Ascending aorta (tissue), 2 donors: ENCODE data around the gene PABPC1L. TPM values are rescaled to one million over a fixed set of nuclear protein-coding genes. Genes with fewer than 3 reads are reported as not detected.
"Not testable (repeated sequence)": the region's sequence is repeated elsewhere in the genome, so short reads cannot be mapped to it uniquely, and the experiment has no call there.

Experiments
- DNase-seq, 2 donors: peaks; one replicate each; pipeline ENCODE4 v3.0.0-alpha.2; 2019; ENCODE audit warnings: low spot score in 2 of 2
- H3K27ac ChIP-seq, 2 donors: fragments of 200-600 bp; sonication (generic); one replicate each; pipeline ENCODE4 v1.5.1; 2016 to 2017; ENCODE audit warnings: mild to moderate bottlenecking in 1 of 2
- H3K27me3 ChIP-seq: fragments of 200-600 bp; sonication (generic); one replicate; pipeline ENCODE4 v1.5.1; 2017
- H3K36me3 ChIP-seq, 2 donors: fragments of 200-600 bp; sonication (generic); one replicate each; pipeline ENCODE4 v1.5.1; 2016
- H3K4me1 ChIP-seq, 2 donors: fragments of 200-600 bp; sonication (generic); one replicate each; pipeline ENCODE4 v1.5.1; 2016 to 2017; ENCODE audit warnings: mild to moderate bottlenecking in 1 of 2
- H3K4me3 ChIP-seq, 2 donors: fragments of 200-600 bp; sonication (generic); one replicate each; pipeline ENCODE4 v1.5.1; 2016 to 2017; ENCODE audit warnings: mild to moderate bottlenecking in 1 of 2
- H3K9me3 ChIP-seq, 2 donors: fragments of 200-600 bp; sonication (generic); one replicate each; pipeline ENCODE4 v1.5.1; 2016
- intact Hi-C: fragments of 100-400 bp; cut with DNase I; formaldehyde crosslinking; loops from one replicate; pipeline ENCODE4 v1.15.1; 2023
- total RNA-seq: library from RNA; depleted of rRNA; stranded (reverse); fragments of >200 nt; gene quantifications from one replicate; pipeline ENCODE4 v1.1.0, GENCODE V29; 2016
- TF ChIP-seq, protein P1 (sequence below), 3 experiments: fragments of 200-600 bp in 2 of 3; fragments of 450-650 bp in 1 of 3; sonication (generic) in 2 of 3; IDR thresholded peaks; one replicate each; pipeline ENCODE4 v1.5.1; 2016 to 2019; ENCODE audit warnings: antibody characterized with exemption in 3 of 3, mild to moderate bottlenecking in 1 of 3, moderate library complexity in 1 of 3

Gene PABPC1L
- total RNA-seq, 1 donor from 2014 or later = 22.9 TPM

DNA sequence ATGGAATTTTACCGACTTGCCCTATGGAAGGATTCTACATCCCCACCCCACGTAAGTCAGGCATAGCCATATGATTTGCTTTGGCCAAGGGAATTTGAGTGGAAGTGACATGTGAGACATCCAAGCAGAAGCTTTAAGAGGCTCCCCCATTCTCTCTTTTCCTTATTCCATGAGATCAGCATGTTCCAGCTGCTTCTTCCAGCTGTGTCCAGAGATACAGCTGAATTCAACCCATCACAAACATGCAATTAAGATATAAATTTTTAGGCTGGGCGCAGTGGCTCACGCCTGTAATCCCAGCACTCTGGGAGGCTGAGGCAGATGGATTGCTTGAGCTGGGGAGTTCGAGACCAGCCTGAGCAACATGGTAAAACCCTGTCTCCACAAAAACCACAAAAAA, 40.4 kb upstream of the PABPC1L start:
- H3K4me1 ChIP-seq = peaks cover 0 to 7% of the 10 kb centered on the region in 2 donors
- intact Hi-C loops = loop anchor here (5.0 to 10.0 kb wide), 4 partner anchors 67 to 655 kb away; partner anchors contain the start of genes OSER1 and TTPAL
- H3K4me3 ChIP-seq = no peak overlapping the region
- no peaks in the 10 kb centered on the region for H3K9me3 ChIP-seq
- H3K27me3 ChIP-seq = no peaks in the 10 kb centered on the region
- TF ChIP-seq, protein P1, sequence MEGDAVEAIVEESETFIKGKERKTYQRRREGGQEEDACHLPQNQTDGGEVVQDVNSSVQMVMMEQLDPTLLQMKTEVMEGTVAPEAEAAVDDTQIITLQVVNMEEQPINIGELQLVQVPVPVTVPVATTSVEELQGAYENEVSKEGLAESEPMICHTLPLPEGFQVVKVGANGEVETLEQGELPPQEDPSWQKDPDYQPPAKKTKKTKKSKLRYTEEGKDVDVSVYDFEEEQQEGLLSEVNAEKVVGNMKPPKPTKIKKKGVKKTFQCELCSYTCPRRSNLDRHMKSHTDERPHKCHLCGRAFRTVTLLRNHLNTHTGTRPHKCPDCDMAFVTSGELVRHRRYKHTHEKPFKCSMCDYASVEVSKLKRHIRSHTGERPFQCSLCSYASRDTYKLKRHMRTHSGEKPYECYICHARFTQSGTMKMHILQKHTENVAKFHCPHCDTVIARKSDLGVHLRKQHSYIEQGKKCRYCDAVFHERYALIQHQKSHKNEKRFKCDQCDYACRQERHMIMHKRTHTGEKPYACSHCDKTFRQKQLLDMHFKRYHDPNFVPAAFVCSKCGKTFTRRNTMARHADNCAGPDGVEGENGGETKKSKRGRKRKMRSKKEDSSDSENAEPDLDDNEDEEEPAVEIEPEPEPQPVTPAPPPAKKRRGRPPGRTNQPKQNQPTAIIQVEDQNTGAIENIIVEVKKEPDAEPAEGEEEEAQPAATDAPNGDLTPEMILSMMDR (IDR thresholded peaks at IDR 0.05) = no peak
- DNase-seq = no peak
- H3K36me3 ChIP-seq = no peaks in the 10 kb centered on the region
- no peak overlapping the region for H3K27ac ChIP-seq

DNA sequence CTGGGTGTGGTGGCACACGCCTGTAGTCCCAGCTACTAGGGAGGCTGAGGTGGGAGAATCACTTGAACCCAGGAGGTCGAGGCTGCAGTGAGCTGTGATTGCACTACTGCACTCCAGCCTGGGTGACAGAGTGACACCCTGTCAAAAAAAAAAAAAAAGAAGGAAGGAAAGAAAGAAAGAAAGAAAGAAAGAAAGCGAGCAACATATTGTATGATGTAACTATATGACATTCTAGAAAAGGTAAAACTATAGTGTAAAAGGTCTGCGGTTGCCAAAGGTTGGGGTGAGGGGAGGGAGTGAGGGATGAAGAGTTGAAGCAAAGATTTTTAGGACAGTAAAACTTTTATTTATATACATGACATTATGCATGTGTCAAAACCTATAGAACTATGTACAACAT, 27.5 kb upstream of the PABPC1L start:
- not testable (repeated sequence) for H3K4me3 ChIP-seq, DNase-seq, H3K4me1 ChIP-seq, H3K9me3 ChIP-seq, H3K27ac ChIP-seq, H3K27me3 ChIP-seq, H3K36me3 ChIP-seq
- intact Hi-C loops = loop anchor here (5.0 to 10.0 kb wide), 2 partner anchors 200 to 568 kb away; partner anchors contain the start of gene FITM2

DNA sequence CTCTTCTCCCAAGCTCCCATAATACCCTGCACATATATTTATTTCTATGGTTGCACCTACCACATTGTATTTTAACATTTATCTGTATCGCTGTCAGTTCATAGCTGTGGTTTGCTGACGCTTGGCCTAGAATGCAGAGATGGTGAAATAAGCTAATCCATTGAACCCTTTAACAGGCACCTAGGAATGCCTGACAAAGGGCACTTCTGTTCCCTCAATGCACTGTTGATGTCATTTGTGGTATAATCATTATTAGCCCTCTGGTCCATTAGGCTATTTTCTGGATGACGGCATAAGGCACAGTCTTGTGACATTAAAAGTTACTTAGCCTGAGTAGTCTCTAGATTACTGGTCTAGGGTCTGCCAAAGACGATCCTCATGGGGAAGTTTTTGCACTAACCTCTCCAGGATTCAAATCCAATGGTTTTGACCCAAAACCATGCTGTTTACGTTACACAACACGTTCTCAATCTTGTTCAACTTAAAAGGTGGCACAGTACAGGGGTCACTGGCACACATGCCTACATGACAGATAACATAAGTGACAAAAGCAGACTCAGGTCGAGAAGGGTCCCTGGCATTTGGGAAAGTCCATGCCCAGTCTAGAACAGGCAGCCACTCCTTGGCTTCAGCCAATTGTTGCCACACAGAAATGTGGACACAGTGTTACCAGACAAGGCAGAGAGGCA, 26.5 kb upstream of the PABPC1L start:
- H3K27ac ChIP-seq = no peak overlapping the region
- peaks cover 0 to 15% of the 10 kb centered on the region in 2 donors for H3K4me1 ChIP-seq
- H3K27me3 ChIP-seq = no peaks in the 10 kb centered on the region
- H3K4me3 ChIP-seq = no peak overlapping the region
- no peaks in the 10 kb centered on the region for H3K9me3 ChIP-seq
- DNase-seq = no peak
- H3K36me3 ChIP-seq = no peaks in the 10 kb centered on the region
- TF ChIP-seq, protein P1 (IDR thresholded peaks at IDR 0.05) = no peak
- intact Hi-C loops = loop anchor here (5.0 to 10.0 kb wide), 2 partner anchors 201 to 569 kb away; partner anchors contain the start of gene FITM2

GRCh38 chr20:44884907-44885391, 24.9 kb upstream of the PABPC1L start:
- intact Hi-C loops = loop anchor here (1.0 to 10.0 kb wide), 5 partner anchors 24 to 570 kb away; partner anchors contain the start of genes FITM2, KCNK15 and SERINC3

DNA sequence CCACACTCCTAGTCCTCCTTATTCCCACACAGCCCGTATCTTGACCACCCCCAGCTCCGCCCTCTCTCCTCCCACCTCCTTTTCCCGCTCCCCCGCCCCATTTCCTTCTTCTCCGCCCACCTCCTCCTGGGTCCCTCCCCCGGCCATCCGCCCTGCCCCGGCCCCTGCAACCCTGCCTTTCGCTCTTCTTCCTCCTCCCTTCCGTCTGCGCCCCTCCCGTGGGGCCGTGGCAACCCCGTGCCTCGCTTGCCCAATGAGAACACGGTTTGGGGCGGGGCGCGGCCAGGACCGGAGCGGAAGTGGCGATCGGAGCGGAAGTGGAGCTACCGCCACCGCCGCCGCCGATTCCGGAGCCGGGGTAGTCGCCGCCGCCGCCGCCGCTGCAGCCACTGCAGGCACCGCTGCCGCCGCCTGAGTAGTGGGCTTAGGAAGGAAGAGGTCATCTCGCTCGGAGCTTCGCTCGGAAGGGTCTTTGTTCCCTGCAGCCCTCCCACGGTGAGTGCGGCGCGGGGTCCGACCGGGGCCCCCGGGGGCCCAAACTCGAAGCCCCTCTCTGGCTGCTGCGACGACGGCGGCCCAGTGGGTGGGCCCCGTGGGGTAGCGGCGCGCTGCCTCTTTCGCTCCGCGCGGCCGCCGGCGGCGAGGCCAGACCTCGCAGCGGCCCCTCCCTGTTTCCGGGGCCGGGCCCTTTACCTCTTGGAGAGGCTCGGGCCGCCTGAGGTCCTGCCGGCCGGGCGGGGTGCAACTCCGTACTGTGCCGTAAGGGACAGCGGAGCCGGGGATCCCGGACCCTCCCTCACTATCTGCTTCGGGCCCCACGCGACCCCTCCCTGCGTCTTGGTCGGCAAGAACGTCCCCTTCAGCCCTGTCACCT, 24.2 kb upstream of the PABPC1L start, which contains the start of gene YWHAB:
Gene YWHAB, plus strand, starts transcription at position 314 of the 874 bp plus-strand sequence. CDS start 15,829 bp downstream, outside the sequence.
- intact Hi-C loops = loop anchor here (1.0 to 10.0 kb wide), 4 partner anchors 25 to 571 kb away; partner anchors contain the start of genes FITM2, KCNK15 and SERINC3
- peak; percentile 96 to 99 for DNase-seq
- H3K4me3 ChIP-seq = peak within 1 kb of the TSS; percentile 78 to 91
- peak within 1 kb of the TSS; percentile 96 to 97 for H3K27ac ChIP-seq
- no peaks in the 10 kb centered on the region for H3K36me3 ChIP-seq
- no peaks in the 10 kb centered on the region for H3K27me3 ChIP-seq
- H3K9me3 ChIP-seq = no peaks in the 10 kb centered on the region
- TF ChIP-seq, protein P1 (IDR thresholded peaks at IDR 0.05) = no peak
- H3K4me1 ChIP-seq = peaks cover 0 to 28% of the 10 kb centered on the region in 2 donors

More at GRCh38 chr20:44884907-44885391, 24.9 kb upstream of the PABPC1L start:
- no peaks in the 10 kb centered on the region for H3K27me3 ChIP-seq
- H3K27ac ChIP-seq = peak overlapping the region; percentile 96 to 97
- TF ChIP-seq, protein P1 (IDR thresholded peaks at IDR 0.05) = no peak
- no peaks in the 10 kb centered on the region for H3K9me3 ChIP-seq
- H3K4me1 ChIP-seq = peaks cover 0 to 27% of the 10 kb centered on the region in 2 donors
- no peaks in the 10 kb centered on the region for H3K36me3 ChIP-seq
- no peak for DNase-seq
- peak overlapping the region; percentile 78 to 91 for H3K4me3 ChIP-seq
